ENCODE results near the gene CACNA1A.

CACNA1A gene

DNA sequence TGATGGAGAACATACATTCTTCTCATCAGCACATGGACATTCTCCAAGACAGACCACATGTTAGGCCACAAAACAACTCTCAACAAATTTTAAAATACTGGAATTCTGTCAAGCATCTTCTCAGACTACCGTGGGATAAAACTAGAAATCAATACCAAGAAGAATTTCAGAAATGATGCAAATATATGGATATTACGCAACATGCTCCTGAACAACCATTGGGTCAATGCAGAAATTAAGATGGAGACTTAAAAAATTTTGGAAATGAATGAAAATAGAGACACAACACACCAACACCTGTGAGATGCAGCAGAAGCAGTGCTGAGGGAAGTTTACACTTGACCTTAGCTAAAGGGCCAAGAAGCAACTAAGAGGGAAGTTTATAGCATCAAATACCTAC lies 162.8 kb downstream of the CACNA1A start:
- no peak for DNase-seq (ENCODE audit: low read depth)
- TF ChIP-seq, protein P1, sequence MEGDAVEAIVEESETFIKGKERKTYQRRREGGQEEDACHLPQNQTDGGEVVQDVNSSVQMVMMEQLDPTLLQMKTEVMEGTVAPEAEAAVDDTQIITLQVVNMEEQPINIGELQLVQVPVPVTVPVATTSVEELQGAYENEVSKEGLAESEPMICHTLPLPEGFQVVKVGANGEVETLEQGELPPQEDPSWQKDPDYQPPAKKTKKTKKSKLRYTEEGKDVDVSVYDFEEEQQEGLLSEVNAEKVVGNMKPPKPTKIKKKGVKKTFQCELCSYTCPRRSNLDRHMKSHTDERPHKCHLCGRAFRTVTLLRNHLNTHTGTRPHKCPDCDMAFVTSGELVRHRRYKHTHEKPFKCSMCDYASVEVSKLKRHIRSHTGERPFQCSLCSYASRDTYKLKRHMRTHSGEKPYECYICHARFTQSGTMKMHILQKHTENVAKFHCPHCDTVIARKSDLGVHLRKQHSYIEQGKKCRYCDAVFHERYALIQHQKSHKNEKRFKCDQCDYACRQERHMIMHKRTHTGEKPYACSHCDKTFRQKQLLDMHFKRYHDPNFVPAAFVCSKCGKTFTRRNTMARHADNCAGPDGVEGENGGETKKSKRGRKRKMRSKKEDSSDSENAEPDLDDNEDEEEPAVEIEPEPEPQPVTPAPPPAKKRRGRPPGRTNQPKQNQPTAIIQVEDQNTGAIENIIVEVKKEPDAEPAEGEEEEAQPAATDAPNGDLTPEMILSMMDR (IDR thresholded peaks at IDR 0.05; ENCODE audit: low read depth, low read length, missing control alignments): no peak
- no peak overlapping the region for H3K4me3 ChIP-seq (ENCODE audit: low read depth, low read length)

DNA sequence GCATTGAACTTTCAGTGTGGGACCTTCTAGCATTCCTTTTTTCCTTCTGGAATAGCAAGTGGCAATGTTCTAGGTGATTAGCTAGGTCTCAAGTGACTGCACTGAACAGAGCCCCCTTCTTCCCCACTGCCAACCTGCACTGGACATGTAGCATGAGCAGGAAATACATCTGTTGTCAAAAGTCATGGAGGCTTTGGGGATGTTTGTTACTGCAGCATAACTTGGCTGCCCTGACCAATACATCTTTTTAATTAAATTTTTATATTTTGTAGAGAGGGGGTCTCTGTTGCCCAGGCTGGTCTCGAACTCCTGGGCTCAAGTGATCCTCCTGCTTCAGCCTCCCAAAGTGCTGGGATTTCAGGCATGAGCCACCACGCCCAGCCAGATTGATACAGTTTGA lies 163.6 kb downstream of the CACNA1A start:
- DNase-seq (ENCODE audit: low read depth): no peak
- H3K4me3 ChIP-seq (ENCODE audit: low read depth, low read length): no peak overlapping the region
- TF ChIP-seq, protein P1 (IDR thresholded peaks at IDR 0.05; ENCODE audit: low read depth, low read length, missing control alignments): no peak

DNA sequence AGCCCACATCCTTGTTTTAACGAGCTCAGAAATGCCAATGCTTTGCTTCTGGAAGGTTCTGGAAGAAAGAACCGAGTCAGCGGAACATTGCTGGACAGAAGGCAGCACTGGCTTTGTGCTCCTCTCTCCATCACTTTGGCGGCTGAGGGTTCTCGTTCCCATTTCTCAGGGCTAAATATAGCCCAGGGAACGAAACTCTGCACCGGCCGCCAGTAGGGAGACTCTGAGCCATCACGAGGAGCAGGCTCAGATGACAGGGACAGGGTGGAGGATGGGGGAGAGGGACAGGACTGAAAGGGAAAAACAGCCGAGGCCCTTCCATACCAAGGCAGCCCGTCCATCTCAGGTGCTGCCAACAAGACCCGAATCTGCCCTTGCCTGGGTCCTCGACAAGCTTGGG lies 166.4 kb downstream of the CACNA1A start:
- H3K4me3 ChIP-seq (ENCODE audit: low read depth, low read length): no peak overlapping the region
- no peak for DNase-seq (ENCODE audit: low read depth)
- TF ChIP-seq, protein P1 (IDR thresholded peaks at IDR 0.05; ENCODE audit: low read depth, low read length, missing control alignments): no peak

DNA sequence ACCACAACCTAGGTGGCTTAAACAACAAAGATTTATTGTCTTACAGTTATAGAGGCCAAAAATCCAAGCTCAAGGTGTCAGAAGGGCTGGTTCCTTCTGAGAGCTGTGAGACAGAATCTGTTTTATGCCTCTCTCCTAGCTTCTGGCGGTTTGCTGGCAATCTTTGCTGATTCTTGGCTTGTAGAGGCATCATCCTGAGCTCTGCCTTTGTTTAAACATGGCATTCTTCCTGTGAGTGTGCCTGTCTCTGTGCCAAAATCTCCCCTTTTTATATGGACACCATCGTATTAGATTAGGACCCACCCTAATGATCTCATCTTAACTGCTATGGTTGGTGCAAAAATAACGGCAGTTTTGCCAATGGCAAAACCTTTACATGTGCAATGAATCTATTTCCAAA lies 169.1 kb downstream of the CACNA1A start:
- TF ChIP-seq, protein P1 (IDR thresholded peaks at IDR 0.05; ENCODE audit: low read depth, low read length, missing control alignments): no peak
- no peak overlapping the region for H3K4me3 ChIP-seq (ENCODE audit: low read depth, low read length)
- no peak for DNase-seq (ENCODE audit: low read depth)

DNA sequence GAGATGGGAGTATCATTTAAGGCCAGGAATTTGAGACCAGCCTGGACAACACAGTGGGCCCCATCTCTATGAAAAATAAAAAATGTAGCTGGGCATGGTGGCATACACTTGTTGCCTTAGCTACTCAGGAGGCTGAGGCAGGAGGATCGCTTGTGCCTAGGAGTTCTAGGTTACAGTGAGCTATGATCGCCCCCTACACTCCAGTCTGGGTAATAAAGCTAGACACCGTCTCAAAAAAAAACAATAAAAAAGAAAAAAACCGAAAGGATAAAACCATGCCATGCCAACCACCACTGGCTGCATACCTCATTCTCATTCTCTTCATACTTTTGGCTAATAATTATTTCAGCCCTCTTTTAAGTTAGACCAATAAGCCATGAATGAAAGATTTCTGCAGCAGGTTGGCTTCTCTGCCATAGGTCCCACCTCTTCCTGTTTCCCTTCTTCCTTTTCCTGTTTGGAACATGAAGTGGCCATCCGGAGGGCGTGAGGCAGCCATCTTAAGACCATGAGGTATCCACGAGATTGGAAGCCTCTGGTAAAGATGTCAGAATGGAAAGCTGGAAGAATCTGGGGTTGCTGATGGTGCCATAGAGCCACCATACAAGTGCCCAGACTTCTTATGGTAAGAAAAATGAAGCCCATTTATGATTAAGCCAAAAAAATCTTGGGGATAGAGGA lies 171.3 kb downstream of the CACNA1A start:
- TF ChIP-seq, protein P1 (IDR thresholded peaks at IDR 0.05; ENCODE audit: low read depth, low read length, missing control alignments): peak; percentile 22
- no peak overlapping the region for H3K4me3 ChIP-seq (ENCODE audit: low read depth, low read length)
- DNase-seq (ENCODE audit: low read depth): no peak

DNA sequence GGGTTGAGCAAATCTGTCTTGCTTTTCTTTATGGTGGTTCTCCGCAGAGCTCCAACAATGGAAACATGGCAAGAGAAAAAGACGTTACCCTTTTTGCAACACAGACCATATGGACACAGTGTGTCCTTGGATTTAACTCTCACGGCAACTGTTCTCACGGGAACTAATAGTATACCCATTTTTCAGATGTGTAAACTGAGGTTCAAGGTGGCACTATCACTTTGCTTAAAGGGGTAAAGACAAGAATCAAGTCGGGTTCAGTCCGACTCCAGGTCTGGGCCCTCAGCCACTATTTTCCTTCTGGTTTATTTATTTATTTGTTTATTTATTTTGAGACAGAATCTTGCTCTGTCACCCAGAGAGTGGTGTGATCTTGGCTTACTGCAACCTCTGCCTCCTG lies 176.0 kb downstream of the CACNA1A start:
- TF ChIP-seq, protein P1 (IDR thresholded peaks at IDR 0.05; ENCODE audit: low read depth, low read length, missing control alignments): no peak
- no peak for DNase-seq (ENCODE audit: low read depth)

GRCh38 chr19:13329766-13330165 lies 176.5 kb downstream of the CACNA1A start:
- TF ChIP-seq, protein P1 (IDR thresholded peaks at IDR 0.05; ENCODE audit: low read depth, low read length, missing control alignments): no peak
- no peak overlapping the region for H3K4me3 ChIP-seq (ENCODE audit: low read depth, low read length)
- no peak for DNase-seq (ENCODE audit: low read depth)

More for the DNA sequence above, 176.0 kb downstream of the CACNA1A start:
- no peak overlapping the region for H3K4me3 ChIP-seq (ENCODE audit: low read depth, low read length)
